Keratinocyte (primary cell): ENCODE results near the gene KCND2. TPM values are rescaled to one million over a fixed set of nuclear protein-coding genes. Genes with fewer than 3 reads are reported as not detected.

Experiments used
- DNase-seq: peaks from one replicate; pipeline ENCODE4 v3.0.0-alpha.2; 2011; ENCODE audit warnings: low read depth, missing footprints, low spot score
- FAIRE-seq: peaks from 2 replicates; lab custom pipeline; 2011; peaks lifted over from hg19 to GRCh38; lab: Jason Lieb, UNC
- H2AFZ ChIP-seq: 2 replicates; pipeline ENCODE4 v1.6.0; 2012; ENCODE audit warnings: low read length, control low read depth, inconsistent platforms; ENCODE audit not compliant: control insufficient read depth
- H3K27ac ChIP-seq: 2 replicates; pipeline ENCODE4 v1.5.1; 2011; ENCODE audit warnings: low read length; ENCODE audit not compliant: control insufficient read depth, insufficient read depth
- H3K27me3 ChIP-seq: 3 replicates; pipeline ENCODE4 v1.6.0; 2011; ENCODE audit warnings: low read length; ENCODE audit not compliant: control insufficient read depth, insufficient read depth; ENCODE audit errors: extremely low read depth
- H3K36me3 ChIP-seq, 2 experiments: 2 replicates in 1 of 2; 3 replicates in 1 of 2; pipeline ENCODE4 v1.5.1; 2011; ENCODE audit warnings: low read length in 2 of 2, mild to moderate bottlenecking in 1 of 2; ENCODE audit not compliant: control insufficient read depth in 2 of 2, insufficient read depth in 2 of 2; ENCODE audit errors: extremely low read depth in 1 of 2
- H3K4me1 ChIP-seq: 3 replicates; pipeline ENCODE4 v1.5.1; 2011; ENCODE audit warnings: low read length; ENCODE audit not compliant: control insufficient read depth, insufficient read depth; ENCODE audit errors: extremely low read depth
- H3K4me2 ChIP-seq: 3 replicates; pipeline ENCODE4 v1.6.0; 2011; ENCODE audit warnings: low read depth, low read length; ENCODE audit not compliant: control insufficient read depth, insufficient read depth; ENCODE audit errors: extremely low read depth
- H3K4me3 ChIP-seq, 3 experiments: fragments of 200-600 bp in 1 of 3; sonication (generic) in 1 of 3; 2 replicates in 2 of 3; 3 replicates in 1 of 3; pipeline ENCODE4 v1.5.1; 2011 to 2016; ENCODE audit warnings: low read length in 3 of 3, mild to moderate bottlenecking in 3 of 3, control low read depth in 2 of 3, inconsistent platforms in 1 of 3, low read depth in 1 of 3, mixed read lengths in 1 of 3, mixed run types in 1 of 3, moderate library complexity in 1 of 3; ENCODE audit not compliant: control insufficient read depth in 2 of 3, insufficient read depth in 2 of 3; ENCODE audit errors: extremely low read depth in 1 of 3
- H3K79me2 ChIP-seq: 2 replicates; pipeline ENCODE4 v1.6.0; 2012; ENCODE audit warnings: low read length; ENCODE audit not compliant: control insufficient read depth, insufficient read depth
- H3K9ac ChIP-seq: 3 replicates; pipeline ENCODE4 v1.6.0; 2011; ENCODE audit warnings: low read length; ENCODE audit not compliant: control insufficient read depth, insufficient read depth; ENCODE audit errors: extremely low read depth
- H3K9me1 ChIP-seq: 3 replicates; pipeline ENCODE4 v1.6.0; 2011; ENCODE audit warnings: low read length; ENCODE audit not compliant: control insufficient read depth, insufficient read depth; ENCODE audit errors: extremely low read depth
- H3K9me3 ChIP-seq: 2 replicates; pipeline ENCODE4 v1.5.1; 2012; ENCODE audit warnings: low read depth, low read length; ENCODE audit not compliant: control insufficient read depth
- H4K20me1 ChIP-seq: 3 replicates; pipeline ENCODE4 v1.6.0; 2011; ENCODE audit warnings: low read length; ENCODE audit not compliant: control insufficient read depth, insufficient read depth; ENCODE audit errors: extremely low read depth
- CTCF ChIP-seq, 3 experiments: IDR thresholded peaks in 1 of 3; conservative IDR thresholded peaks in 1 of 3; optimal IDR thresholded peaks in 1 of 3; 2 replicates in 2 of 3; 3 replicates in 1 of 3; pipeline versions ENCODE3 to v1.5.1; 2011; ENCODE audit warnings: low read length in 3 of 3, mild to moderate bottlenecking in 3 of 3, moderate library complexity in 2 of 3, control low read depth in 1 of 3, inconsistent platforms in 1 of 3; ENCODE audit not compliant: insufficient read depth in 2 of 3; ENCODE audit errors: extremely low read depth in 1 of 3
- EZH2 ChIP-seq: IDR thresholded peaks from one replicate; pipeline ENCODE4 v1.6.1; 2012; ENCODE audit warnings: inconsistent platforms, mild to moderate bottlenecking, low read length, moderate library complexity
- dilution Hi-C: fragments of 300-500 bp; cut with MboI; formaldehyde crosslinking; loops from one replicate; pipeline ENCODE4 v1.7.0; 2020; ENCODE audit warnings: low sequenced_read_pairs; ENCODE audit not compliant: extremely low pct_ligation_motif_present
- polyA plus RNA-seq, 5 experiments: library from polyadenylated mRNA; depleted of rRNA in 3 of 5; stranded (reverse) in 3 of 5; stranded (forward) in 1 of 5; unstranded in 1 of 5; fragments of >200 nt; gene quantifications; 1 replicate in 1 of 5; 2 replicates in 3 of 5; 3 replicates in 1 of 5; pipeline versions ENCODE4 v1.2.1 to v1.2.3, GENCODE V29; 2011 to 2012; ENCODE audit warnings: missing spikeins in 2 of 5, low read depth in 1 of 5, low replicate concordance in 1 of 5

Gene KCND2
- polyA plus RNA-seq, 1 donor (not counting 4 experiments of a cell fraction or from before 2014, with no cell fraction given), result not detected

GRCh38 chr7:120617275-120617674 is 344.3 kb downstream of the KCND2 start:
- dilution Hi-C loops, result no loop called here
- H3K4me1 ChIP-seq, result no peaks in the 10 kb centered on the region
- TF ChIP-seq CTCF (optimal IDR thresholded peaks at IDR 0.05 in 1 of 3, IDR thresholded peaks at IDR 0.05 in 1 of 3, conservative IDR thresholded peaks at IDR 0.05 in 1 of 3; ENCODE audit: extremely low read depth in 1 of 3, insufficient read depth in 2 of 3, low read length in 3 of 3) (no peak), EZH2 (no peak)
- DNase-seq (no peak), FAIRE-seq (no peak)
- H3K27ac ChIP-seq, result no peak overlapping the region
- no peaks in the 10 kb centered on the region for H3K9me1 ChIP-seq
- no peaks in the 10 kb centered on the region for H3K79me2 ChIP-seq
- H3K4me3 ChIP-seq, result no peak overlapping the region
- H3K9ac ChIP-seq, result no peak overlapping the region
- H3K36me3 ChIP-seq, result no peaks in the 10 kb centered on the region
- no peak overlapping the region for H2AFZ ChIP-seq
- no peaks in the 10 kb centered on the region for H3K27me3 ChIP-seq
- H3K9me3 ChIP-seq, result no peaks in the 10 kb centered on the region
- H4K20me1 ChIP-seq, result no peaks in the 10 kb centered on the region
- no peak overlapping the region for H3K4me2 ChIP-seq

GRCh38 chr7:120628251-120628650 is 355.3 kb downstream of the KCND2 start:
- Histone ChIP-seq H3K9me1 (no peaks in the 10 kb centered on the region), H3K4me1 (no peaks in the 10 kb centered on the region), H3K4me2 (no peak overlapping the region), H3K9ac (no peak overlapping the region), H2AFZ (no peak overlapping the region), H3K36me3 (no peaks in the 10 kb centered on the region), H4K20me1 (no peaks in the 10 kb centered on the region), H3K27me3 (no peaks in the 10 kb centered on the region), H3K4me3 (no peak overlapping the region), H3K9me3 (no peaks in the 10 kb centered on the region), H3K27ac (no peak overlapping the region), H3K79me2 (no peaks in the 10 kb centered on the region)
- no peak for FAIRE-seq
- dilution Hi-C loops, result no loop called here
- DNase-seq, result no peak
- TF ChIP-seq EZH2, result no peak
- TF ChIP-seq CTCF (optimal IDR thresholded peaks at IDR 0.05 in 1 of 3, IDR thresholded peaks at IDR 0.05 in 1 of 3, conservative IDR thresholded peaks at IDR 0.05 in 1 of 3; ENCODE audit: extremely low read depth in 1 of 3, insufficient read depth in 2 of 3, low read length in 3 of 3), result no peak
